Measurements from ENCODE around the gene LOC101059915.
A peak's percentile ranks its signal among the peaks of the same experiment; 100 is the strongest.
"Not testable (repeated sequence)": the region's sequence is repeated elsewhere in the genome, so short reads cannot be mapped to it uniquely, and the experiment has no call there.

LOC101059915 gene

GRCh38 chrX:71644406-71644805, 22.9 kb upstream of the LOC101059915 start:
- DNase-seq = not testable (repeated sequence)

- peak; percentile 18 for DNase-seq
Observed at GRCh38 chrX:71650333-71650969, 16.9 kb upstream of the LOC101059915 start.

- DNase-seq = peak; percentile 48
Observed at GRCh38 chrX:71652405-71652804, 14.9 kb upstream of the LOC101059915 start.

GRCh38 chrX:71653344-71653743, 14.0 kb upstream of the LOC101059915 start:
- DNase-seq = no peak

- no peak for DNase-seq
Observed at GRCh38 chrX:71657267-71657666, 10.1 kb upstream of the LOC101059915 start.

GRCh38 chrX:71659342-71659741, 8.0 kb upstream of the LOC101059915 start:
- DNase-seq = no peak

- no peak for DNase-seq
Observed at GRCh38 chrX:71659959-71660358, 7.4 kb upstream of the LOC101059915 start.

- DNase-seq = no peak
Observed at GRCh38 chrX:71660562-71661416, 6.6 kb upstream of the LOC101059915 start.

- DNase-seq = no peak
Observed at GRCh38 chrX:71661919-71662318, 5.4 kb upstream of the LOC101059915 start.

- not testable (repeated sequence) for DNase-seq
Observed at GRCh38 chrX:71662654-71663053, 4.7 kb upstream of the LOC101059915 start.

GRCh38 chrX:71663238-71663637, 4.1 kb upstream of the LOC101059915 start:
- DNase-seq = peak; percentile 71

- not testable (repeated sequence) for DNase-seq
Observed at GRCh38 chrX:71664202-71664601, 3.1 kb upstream of the LOC101059915 start.

GRCh38 chrX:71664889-71665491, 2.4 kb upstream of the LOC101059915 start:
- DNase-seq = no peak

- no peak for DNase-seq
Observed at GRCh38 chrX:71665747-71666146, 1.6 kb upstream of the LOC101059915 start.

GRCh38 chrX:71666240-71667223, 814 bp upstream of the LOC101059915 start:
- no peak for DNase-seq

- no peak for DNase-seq
Observed at GRCh38 chrX:71668248-71668595, 876 bp downstream of the LOC101059915 start.

- no peak for DNase-seq
Observed at GRCh38 chrX:71669492-71669891, 2.1 kb downstream of the LOC101059915 start.

- DNase-seq = not testable (repeated sequence)
Observed at GRCh38 chrX:71669947-71670346, 2.6 kb downstream of the LOC101059915 start.

- DNase-seq = peak; percentile 75
Observed at GRCh38 chrX:71671043-71671780, 3.9 kb downstream of the LOC101059915 start.

GRCh38 chrX:71671938-71672337, 4.6 kb downstream of the LOC101059915 start:
- DNase-seq = no peak

GRCh38 chrX:71675636-71676035, 8.3 kb downstream of the LOC101059915 start:
- not testable (repeated sequence) for DNase-seq
